Common myeloid progenitor, CD34-positive (primary cell): ENCODE results near the gene HDGFL2.
A peak's percentile ranks its signal among the peaks of the same experiment; 100 is the strongest.

Experiments used
- CTCF ChIA-PET: fragments of 350-600 bp; sonication (Branson Sonifier 250); formaldehyde crosslinking; loops from one replicate; lab custom pipeline; 2021; ENCODE audit warnings: antibody characterized with exemption; lab: Charles Lee
- POLR2A ChIA-PET: fragments of 350-600 bp; sonication (Branson Sonifier 250); formaldehyde crosslinking; loops from one replicate; lab custom pipeline; 2021; ENCODE audit warnings: antibody characterized with exemption; lab: Charles Lee
- DNase-seq, 3 donors: peaks; one replicate each; pipeline versions ENCODE4 v3.0.0 to v3.0.0-alpha.2; 2013
- H3K27ac ChIP-seq, 2 experiments: 1 replicate in 1 of 2; 2 replicates in 1 of 2; pipeline ENCODE4 v1.7.0; 2013; ENCODE audit warnings: inconsistent platforms in 2 of 2, low read length in 2 of 2, mild to moderate bottlenecking in 2 of 2, low read depth in 1 of 2, moderate library complexity in 1 of 2; ENCODE audit not compliant: severe bottlenecking in 2 of 2, insufficient read depth in 1 of 2, poor library complexity in 1 of 2
- H3K27me3 ChIP-seq, 5 experiments: replicated peaks in 2 of 5; 1 replicate in 3 of 5; 2 replicates in 2 of 5; pipeline versions ENCODE4 v1.6.1 to v1.7.0; 2013; ENCODE audit warnings: low read length in 4 of 5, mild to moderate bottlenecking in 2 of 5, moderate library complexity in 2 of 5, inconsistent platforms in 1 of 5; ENCODE audit not compliant: insufficient read depth in 5 of 5, control insufficient read depth in 4 of 5
- H3K36me3 ChIP-seq, 4 experiments: 1 replicate in 2 of 4; 2 replicates in 2 of 4; pipeline versions ENCODE4 v1.6.1 to v1.7.0; 2013; ENCODE audit warnings: low read length in 3 of 4, control low read depth in 1 of 4, mild to moderate bottlenecking in 1 of 4; ENCODE audit not compliant: control insufficient read depth in 4 of 4, insufficient read depth in 4 of 4
- H3K4me1 ChIP-seq, 4 experiments: 1 replicate in 3 of 4; 2 replicates in 1 of 4; pipeline versions ENCODE4 v1.6.1 to v1.7.1; 2013; ENCODE audit warnings: low read length in 3 of 4, mild to moderate bottlenecking in 3 of 4, control low read depth in 1 of 4, inconsistent platforms in 1 of 4, moderate library complexity in 1 of 4; ENCODE audit not compliant: control insufficient read depth in 4 of 4, insufficient read depth in 4 of 4; ENCODE audit errors: control extremely low read depth in 1 of 4
- H3K4me3 ChIP-seq, 7 experiments: 1 replicate in 4 of 7; 2 replicates in 3 of 7; pipeline versions ENCODE4 v1.5.1 to v1.7.0; 2013; ENCODE audit warnings: mild to moderate bottlenecking in 7 of 7, low read length in 6 of 7, moderate library complexity in 6 of 7, inconsistent platforms in 2 of 7, low read depth in 2 of 7, control low read depth in 1 of 7; ENCODE audit not compliant: insufficient read depth in 4 of 7, control insufficient read depth in 1 of 7; ENCODE audit errors: extremely low read depth in 1 of 7
- H3K9me3 ChIP-seq, 5 experiments: 1 replicate in 4 of 5; 2 replicates in 1 of 5; pipeline versions ENCODE4 v1.6.1 to v1.7.1; 2013; ENCODE audit warnings: low read length in 4 of 5, mild to moderate bottlenecking in 2 of 5, inconsistent platforms in 1 of 5, low read depth in 1 of 5, moderate library complexity in 1 of 5; ENCODE audit not compliant: control insufficient read depth in 4 of 5, insufficient read depth in 2 of 5; ENCODE audit errors: control extremely low read depth in 1 of 5
- WGBS: methylation state at CpG from one replicate; pipeline ENCODE4 v1.1.5; 2013; ENCODE audit not compliant: insufficient coverage; 5-methylcytosine and 5-hydroxymethylcytosine counted together

The HDGFL2 gene

GRCh38 chr19:4449022-4449638 lies 23.0 kb upstream of the HDGFL2 start:
- 95% methylated on average over 23 of the region's 24 CpGs for WGBS
- Histone ChIP-seq H3K4me1 (no peaks in the 10 kb centered on the region), H3K4me3 (no peak overlapping the region), H3K27ac (no peak overlapping the region), H3K27me3 (no peaks in the 10 kb centered on the region), H3K9me3 (no peaks in the 10 kb centered on the region), H3K36me3 (peaks cover 8 to 89% (median 67%) of the 10 kb centered on the region in 4 experiments)
- no peak for DNase-seq
- ChIA-PET CTCF (interaction anchor here (0.7 kb wide), 1 partner anchor 10 kb away, joined by 3 read pairs; no protein-coding TSS in a partner anchor), POLR2A (no interaction called here)

GRCh38 chr19:4449639-4450028 lies 22.5 kb upstream of the HDGFL2 start:
- Histone ChIP-seq H3K27me3 (no peaks in the 10 kb centered on the region), H3K4me1 (no peaks in the 10 kb centered on the region), H3K36me3 (peaks cover 8 to 86% (median 65%) of the 10 kb centered on the region in 4 experiments), H3K4me3 (no peak overlapping the region), H3K27ac (no peak overlapping the region), H3K9me3 (no peaks in the 10 kb centered on the region)
- ChIA-PET POLR2A (no interaction called here), CTCF (interaction anchor here (0.7 kb wide), 1 partner anchor 10 kb away, joined by 3 read pairs; no protein-coding TSS in a partner anchor)
- 94% methylated on average over 8 of the region's 9 CpGs for WGBS
- DNase-seq, result no peak

GRCh38 chr19:4452230-4452990 lies 19.7 kb upstream of the HDGFL2 start:
- DNase-seq, result no peak
- Histone ChIP-seq H3K9me3 (no peaks in the 10 kb centered on the region), H3K27me3 (no peaks in the 10 kb centered on the region), H3K4me3 (no peak overlapping the region), H3K4me1 (peaks cover 2 to 16% (median 13%) of the 10 kb centered on the region in 4 experiments), H3K27ac (peak overlapping the region in 1 of 2 experiments; percentile 34), H3K36me3 (peaks cover 5 to 58% (median 46%) of the 10 kb centered on the region in 4 experiments)
- 95% methylated on average over 24 of the region's 24 CpGs for WGBS
- POLR2A ChIA-PET, result no interaction called here
- CTCF ChIA-PET, result interaction anchor here (1.0 kb wide), 1 partner anchor 21 kb away, joined by 4 read pairs; no protein-coding TSS in a partner anchor

GRCh38 chr19:4453232-4454179 lies 18.6 kb upstream of the HDGFL2 start:
- no peak overlapping the region for H3K27ac ChIP-seq
- WGBS, result 96% methylated on average over 30 of the region's 34 CpGs
- H3K4me3 ChIP-seq, result no peak overlapping the region
- peaks cover 2 to 23% (median 17%) of the 10 kb centered on the region in 4 experiments for H3K4me1 ChIP-seq
- ChIA-PET CTCF (interaction anchor here (1.0 kb wide), 1 partner anchor 23 kb away, joined by 4 read pairs; no protein-coding TSS in a partner anchor), POLR2A (no interaction called here)
- DNase-seq, result no peak
- H3K36me3 ChIP-seq, result peaks cover 5 to 47% (median 38%) of the 10 kb centered on the region in 4 experiments
- no peaks in the 10 kb centered on the region for H3K9me3 ChIP-seq
- no peaks in the 10 kb centered on the region for H3K27me3 ChIP-seq

GRCh38 chr19:4454747-4455718 lies 17.1 kb upstream of the HDGFL2 start:
- Histone ChIP-seq H3K9me3 (no peaks in the 10 kb centered on the region), H3K4me3 (no peak overlapping the region), H3K27ac (peak overlapping the region in 1 of 2 experiments; percentile 61), H3K4me1 (peaks cover 2 to 23% (median 17%) of the 10 kb centered on the region in 4 experiments), H3K27me3 (no peaks in the 10 kb centered on the region), H3K36me3 (peaks cover 3 to 33% (median 31%) of the 10 kb centered on the region in 4 experiments)
- 96% methylated on average over 23 of the region's 29 CpGs for WGBS
- ChIA-PET CTCF (interaction anchor here (0.8 kb wide), 1 partner anchor 14 kb away, joined by 5 read pairs; no protein-coding TSS in a partner anchor), POLR2A (no interaction called here)
- no peak for DNase-seq
